GM23248 (cell line): Measurements from ENCODE around the gene TEX19.
A peak's percentile ranks its signal among the peaks of the same experiment; 100 is the strongest.

Source experiments
- EZH2 ChIP-seq: fragments of 200-600 bp; sonication (generic); IDR thresholded peaks from 2 replicates; pipeline ENCODE4 v1.6.1; 2018; ENCODE audit warnings: antibody characterized with exemption, mild to moderate bottlenecking; ENCODE audit not compliant: insufficient read depth, poor library complexity, severe bottlenecking
- EZH2phosphoT487 ChIP-seq: fragments of 200-600 bp; sonication (generic); IDR thresholded peaks from 2 replicates; pipeline ENCODE4 v1.6.1; 2018; ENCODE audit warnings: antibody characterized with exemption, moderate library complexity, mild to moderate bottlenecking, low read depth; ENCODE audit not compliant: insufficient read depth

DNA sequence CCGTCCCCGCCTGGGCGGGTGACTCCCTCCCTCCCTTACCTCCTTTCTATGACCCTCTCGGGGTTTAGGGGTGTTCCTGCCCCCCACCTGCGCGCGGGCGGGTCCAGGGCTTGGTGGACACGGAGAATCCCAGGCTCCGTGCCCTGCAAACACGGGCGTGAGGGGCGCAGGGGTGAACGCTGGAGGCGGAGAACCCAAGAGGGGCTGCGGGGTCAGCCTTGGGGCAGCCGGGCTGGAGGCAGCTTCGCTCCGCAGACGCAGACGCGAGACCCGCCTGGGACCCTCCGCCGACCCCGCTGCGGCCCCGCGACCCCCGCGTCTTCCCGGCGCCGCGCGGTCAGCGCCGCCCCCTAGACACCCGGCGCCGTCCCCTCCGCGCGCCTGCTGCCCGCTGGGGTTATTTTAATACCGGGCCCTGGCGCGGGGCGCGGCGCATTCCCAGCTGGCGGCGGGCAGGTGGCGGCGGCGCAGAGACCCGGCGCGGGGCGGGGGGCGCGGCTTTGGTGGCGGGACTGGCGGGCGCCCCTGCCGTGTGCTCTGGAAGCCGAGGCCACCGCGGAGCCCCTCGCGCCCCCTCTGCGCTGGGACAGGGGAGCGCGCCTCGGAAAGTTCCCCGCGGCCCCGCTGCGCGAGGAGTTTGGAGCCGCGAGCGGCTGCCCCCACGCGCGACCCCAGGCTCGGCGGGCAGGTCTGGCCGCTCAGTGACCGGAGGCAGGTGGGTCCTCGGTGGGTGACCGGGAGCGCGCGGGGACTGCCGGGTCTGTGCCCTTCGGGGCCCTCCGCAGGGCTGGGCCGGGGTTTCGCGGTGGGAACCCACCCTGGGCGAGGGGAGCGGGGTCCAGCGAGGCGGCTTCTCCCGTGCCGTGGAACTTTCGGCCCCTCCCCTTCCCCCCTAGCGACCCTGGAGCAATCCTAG is 12.5 kb downstream of the TEX19 start, which contains the start of gene UTS2R:
- TF ChIP-seq EZH2, result no peak
- 0 out of 2 replicates have a peak, but pooled peaks have one; percentile 26 for TF ChIP-seq EZH2phosphoT487
